Right kidney (tissue), 1 donor: ENCODE data around the gene SMARCA4.
"Not testable (repeated sequence)": the region's sequence is repeated elsewhere in the genome, so short reads cannot be mapped to it uniquely, and the experiment has no call there.

ENCODE experiments used
- DNase-seq: peaks from one replicate; pipeline ENCODE4 v3.0.0-alpha.2; 2016

SMARCA4 gene

GRCh38 chr19:10976131-10976892 lies 15.5 kb downstream of the SMARCA4 start:
- no peak for DNase-seq

DNA sequence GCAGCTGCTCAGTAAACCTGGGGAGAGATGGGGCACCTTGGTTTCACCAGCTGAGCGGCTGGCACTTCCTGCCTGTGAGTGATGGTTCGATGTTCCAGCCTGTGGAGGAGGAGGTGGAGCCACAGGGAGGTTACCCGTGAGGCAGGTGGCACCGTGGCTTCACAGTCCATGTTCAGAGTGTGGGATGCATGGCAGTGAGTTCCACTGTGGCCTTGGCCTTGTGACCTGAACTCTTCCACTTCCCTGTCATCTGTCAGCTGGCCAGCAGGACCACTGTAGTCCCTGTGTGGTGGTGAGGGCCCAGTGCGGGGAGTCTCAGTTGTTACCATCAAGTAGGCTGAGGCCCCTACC lies 16.9 kb downstream of the SMARCA4 start:
- no peak for DNase-seq

DNA sequence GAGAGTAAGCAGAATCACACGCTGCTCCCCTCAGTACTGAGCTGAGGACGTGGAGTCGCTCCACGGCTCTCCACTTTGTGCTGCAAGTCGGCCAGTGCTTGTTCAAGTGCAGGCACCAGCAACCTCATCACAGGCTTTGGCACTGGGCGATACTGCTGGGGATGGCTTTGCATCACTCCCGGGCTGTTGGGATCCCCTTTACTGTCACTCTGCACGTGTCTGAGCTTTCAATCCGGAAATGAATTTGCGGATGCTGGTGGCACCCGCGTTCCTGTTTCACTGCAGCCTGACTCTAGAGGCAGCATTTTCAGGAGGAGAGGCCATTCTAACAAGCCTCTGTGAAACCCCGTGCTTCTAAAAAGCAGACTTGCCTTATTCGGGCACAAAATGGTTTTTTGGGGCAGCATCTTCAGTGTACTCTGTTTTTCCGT lies 19.1 kb downstream of the SMARCA4 start:
- DNase-seq, result no peak

GRCh38 chr19:10981252-10981895 lies 20.5 kb downstream of the SMARCA4 start:
- DNase-seq, result no peak

- DNase-seq, result no peak
Measured at GRCh38 chr19:10983026-10983425, 22.2 kb downstream of the SMARCA4 start.

DNA sequence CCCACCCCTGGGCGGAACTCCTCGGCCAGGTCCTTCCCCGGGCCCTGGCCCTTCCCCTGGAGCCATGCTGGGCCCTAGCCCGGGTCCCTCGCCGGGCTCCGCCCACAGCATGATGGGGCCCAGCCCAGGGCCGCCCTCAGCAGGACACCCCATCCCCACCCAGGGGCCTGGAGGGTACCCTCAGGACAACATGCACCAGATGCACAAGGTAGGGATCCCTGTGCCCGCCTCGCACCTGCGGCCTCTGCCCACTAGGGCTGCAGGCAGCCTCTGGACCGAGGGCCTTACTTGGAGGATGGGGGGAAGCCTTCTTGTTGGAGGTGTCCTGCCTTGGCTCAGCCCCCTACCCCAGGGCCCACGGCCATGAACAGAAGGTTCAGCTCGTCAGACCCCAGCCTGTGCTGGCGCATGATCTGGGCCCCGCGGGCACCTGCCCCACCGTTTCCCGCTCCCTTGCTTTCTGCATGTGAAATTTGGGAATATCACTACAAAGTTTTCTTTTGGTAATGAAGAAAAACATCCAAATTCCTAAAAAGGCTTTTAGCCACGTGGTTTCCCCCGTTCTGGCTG lies 23.4 kb downstream of the SMARCA4 start:
- no peak for DNase-seq

DNA sequence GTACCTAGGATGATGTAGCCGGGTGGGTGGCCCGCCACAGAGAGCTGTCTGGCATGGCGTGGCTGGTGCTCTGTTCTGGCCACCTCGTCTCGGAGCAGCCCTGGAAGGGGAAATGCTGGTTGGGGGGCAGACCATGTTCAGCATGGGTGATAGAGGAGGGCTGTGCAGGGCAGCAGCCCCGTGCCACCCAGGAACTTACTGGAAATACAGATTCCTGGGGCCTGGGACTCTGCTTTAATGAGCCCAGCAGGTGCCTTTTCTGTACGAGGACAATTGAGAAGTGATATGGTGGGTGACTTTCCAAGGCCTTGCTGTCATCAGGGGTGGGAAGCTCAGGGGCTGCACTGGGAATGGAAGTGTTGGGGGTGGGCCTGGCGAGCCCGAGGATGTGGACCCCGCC lies 24.7 kb downstream of the SMARCA4 start:
- no peak for DNase-seq

- no peak for DNase-seq
Measured at GRCh38 chr19:10986301-10987127, 25.7 kb downstream of the SMARCA4 start.

- no peak for DNase-seq
Measured at GRCh38 chr19:10987571-10988297, 26.9 kb downstream of the SMARCA4 start.

DNA sequence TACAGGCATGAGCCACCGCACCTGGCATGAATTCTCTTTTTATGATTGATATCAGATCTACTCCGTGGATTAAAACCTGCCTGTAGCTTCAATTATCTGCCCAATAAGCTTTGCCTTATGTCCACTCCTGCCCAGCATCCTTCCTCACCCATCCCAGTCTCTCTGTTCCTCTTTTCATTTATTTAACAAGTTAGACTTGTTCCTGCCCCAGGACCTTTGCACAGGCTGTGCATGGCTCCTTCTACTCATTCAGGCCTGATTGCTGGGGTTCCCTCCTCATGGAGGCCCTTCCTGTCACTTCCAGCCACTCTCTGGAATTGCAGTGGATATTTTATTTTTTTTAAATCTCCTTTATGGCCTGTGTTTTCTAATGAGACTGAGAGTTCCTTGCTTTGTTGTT lies 27.6 kb downstream of the SMARCA4 start:
- no peak for DNase-seq

GRCh38 chr19:10988921-10989320 lies 28.1 kb downstream of the SMARCA4 start:
- no peak for DNase-seq

GRCh38 chr19:10991076-10991475 lies 30.2 kb downstream of the SMARCA4 start:
- DNase-seq, result no peak

DNA sequence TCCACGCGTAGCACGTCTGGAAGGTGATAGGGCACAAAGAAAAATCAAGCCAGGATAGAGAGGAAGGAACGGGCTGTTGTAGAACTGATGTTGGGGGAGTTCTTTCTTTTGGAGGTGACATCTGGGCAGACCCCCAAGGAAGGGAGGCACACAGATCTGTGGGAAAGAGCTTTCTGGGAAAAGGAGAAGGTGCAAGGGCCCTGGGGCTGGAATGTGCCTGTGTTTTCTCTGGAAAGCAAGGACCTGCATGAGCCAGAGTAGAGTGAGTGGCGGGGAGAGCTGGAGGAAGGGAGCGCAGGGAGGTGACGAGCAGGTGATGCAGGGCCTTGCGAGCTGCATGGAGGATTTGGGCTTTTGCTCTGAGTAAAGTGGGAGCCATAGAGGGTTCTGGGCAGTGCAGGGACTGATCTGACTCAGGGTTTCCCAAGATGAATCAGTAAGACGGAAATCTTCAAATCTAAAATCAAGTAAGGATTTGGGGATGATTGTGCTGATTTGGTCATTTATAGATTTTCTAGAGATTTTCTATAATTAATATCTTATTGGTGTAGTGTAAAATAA lies 30.8 kb downstream of the SMARCA4 start:
- DNase-seq, result no peak

DNA sequence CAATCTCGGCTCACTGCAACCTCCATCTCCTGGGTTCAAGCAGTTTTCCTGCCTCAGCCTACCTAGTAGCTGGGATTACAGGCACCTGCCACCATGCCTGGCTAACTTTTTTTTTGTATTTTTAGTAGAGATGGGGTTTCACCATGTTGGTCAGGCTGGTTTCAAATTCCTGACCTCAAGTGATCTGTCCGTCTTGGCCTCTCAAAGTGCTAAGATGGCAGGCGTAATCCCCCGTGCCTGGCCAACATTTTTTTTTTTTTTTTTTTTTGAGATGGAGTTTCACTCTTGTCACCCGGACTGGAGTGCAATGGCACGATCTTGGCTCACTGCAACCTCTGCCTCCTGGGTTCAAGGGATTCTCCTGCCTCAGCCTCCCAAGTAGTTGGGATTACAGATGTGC lies 31.3 kb downstream of the SMARCA4 start:
- not testable (repeated sequence) for DNase-seq

GRCh38 chr19:10995926-10996600 lies 35.2 kb downstream of the SMARCA4 start:
- no peak for DNase-seq

DNA sequence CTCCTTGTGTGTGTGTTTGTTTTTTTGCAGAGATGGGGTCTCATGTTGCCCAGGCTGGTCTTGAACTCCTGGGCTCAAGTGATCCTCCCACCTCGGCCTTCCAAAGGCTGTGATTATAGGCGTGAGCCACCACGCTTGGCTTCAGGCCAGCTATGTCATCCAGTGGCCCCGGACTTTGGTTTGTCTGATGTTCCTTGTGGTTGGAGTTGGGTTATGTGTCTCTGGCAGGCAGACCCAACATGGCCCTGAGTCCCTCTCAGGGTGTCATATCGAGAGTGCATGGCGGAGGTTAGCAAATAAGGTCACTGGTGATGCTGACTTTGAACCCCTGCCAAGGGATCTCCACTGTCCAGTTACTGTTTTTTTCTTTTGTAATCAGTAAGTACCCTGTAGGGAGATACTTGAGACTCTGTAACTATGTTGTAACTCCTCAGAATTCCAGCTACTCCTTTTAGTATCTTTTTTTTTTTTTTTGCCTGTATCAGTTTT lies 37.3 kb downstream of the SMARCA4 start:
- DNase-seq, result no peak

- no peak for DNase-seq
Measured at GRCh38 chr19:10998666-10999065, 37.8 kb downstream of the SMARCA4 start.

- no peak for DNase-seq
Measured at GRCh38 chr19:11005521-11005920, 44.7 kb downstream of the SMARCA4 start.

GRCh38 chr19:11007385-11007784 lies 46.6 kb downstream of the SMARCA4 start:
- no peak for DNase-seq

DNA sequence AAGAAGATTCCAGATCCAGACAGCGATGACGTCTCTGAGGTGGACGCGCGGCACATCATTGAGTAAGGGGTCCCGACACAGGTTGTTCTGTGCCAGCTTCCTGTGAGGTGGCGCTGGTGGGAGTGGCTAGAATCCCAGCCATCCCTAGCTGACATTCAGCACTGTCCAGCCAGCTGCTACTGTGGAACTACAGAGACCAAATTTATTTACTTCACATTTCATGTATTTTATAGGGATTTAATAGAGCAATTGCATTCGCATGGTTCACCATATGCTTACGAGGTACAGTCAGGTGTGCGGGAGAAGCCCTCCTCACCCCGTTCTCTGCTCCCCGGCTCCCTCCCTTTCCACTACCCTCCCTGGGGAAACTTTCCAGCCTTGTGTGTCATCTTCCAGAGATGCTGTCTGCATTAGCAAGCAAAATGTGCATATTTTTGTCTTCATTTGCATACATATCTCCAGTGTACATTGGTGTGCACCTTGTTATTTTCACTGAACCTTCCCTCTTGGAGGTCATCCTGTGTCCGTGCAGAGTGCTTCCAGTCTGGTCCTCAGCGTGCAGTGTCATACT lies 47.2 kb downstream of the SMARCA4 start:
- no peak for DNase-seq

- DNase-seq, result no peak
Measured at GRCh38 chr19:11010041-11010440, 49.2 kb downstream of the SMARCA4 start.
